Eye (tissue), 1 donor: ENCODE measurements around the gene FRMD8.

Experiments
- DNase-seq: peaks from one replicate; pipeline ENCODE4 v3.0.0-alpha.2; 2015

Gene FRMD8

DNA sequence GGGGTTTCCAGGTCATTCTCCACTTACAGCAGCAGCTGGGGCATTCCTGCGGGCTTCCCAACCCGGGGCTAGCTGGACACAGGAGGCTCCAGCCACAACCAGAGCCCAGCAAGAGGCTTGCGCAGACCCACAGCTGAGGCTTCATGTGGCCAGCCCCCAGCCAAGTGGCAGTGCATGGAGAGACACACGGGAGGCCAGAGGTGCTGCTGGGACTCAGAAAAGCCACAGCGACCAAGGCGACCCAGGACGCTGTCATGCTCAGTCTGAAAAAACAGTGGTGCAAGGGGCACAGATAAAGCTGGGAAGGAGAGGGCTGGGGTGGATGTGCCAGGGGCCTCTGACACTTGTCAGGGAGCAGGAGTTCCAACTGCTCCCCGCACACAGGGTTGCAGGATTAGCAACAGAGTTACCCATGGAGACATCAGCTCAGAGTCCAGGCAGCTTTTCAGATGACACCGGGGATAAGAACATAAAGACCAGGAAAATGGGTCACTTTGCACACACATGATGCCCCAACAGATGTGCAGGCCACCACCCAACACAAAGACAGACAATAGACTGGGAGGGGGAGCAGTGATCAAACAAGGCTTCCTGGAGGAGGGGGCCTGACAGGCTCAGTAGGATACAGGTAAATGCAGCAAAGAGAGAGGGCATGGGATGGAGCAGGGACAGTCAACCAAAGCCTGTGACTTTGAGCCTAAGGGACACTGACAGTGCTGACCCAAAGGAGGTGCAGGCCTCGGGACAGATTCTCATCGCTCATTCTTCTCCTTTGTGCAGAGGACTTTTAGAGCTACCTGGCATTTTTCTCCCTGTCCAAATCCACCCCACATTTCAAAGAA lies 29.3 kb downstream of the FRMD8 start:
- peak; percentile 29 for DNase-seq

DNA sequence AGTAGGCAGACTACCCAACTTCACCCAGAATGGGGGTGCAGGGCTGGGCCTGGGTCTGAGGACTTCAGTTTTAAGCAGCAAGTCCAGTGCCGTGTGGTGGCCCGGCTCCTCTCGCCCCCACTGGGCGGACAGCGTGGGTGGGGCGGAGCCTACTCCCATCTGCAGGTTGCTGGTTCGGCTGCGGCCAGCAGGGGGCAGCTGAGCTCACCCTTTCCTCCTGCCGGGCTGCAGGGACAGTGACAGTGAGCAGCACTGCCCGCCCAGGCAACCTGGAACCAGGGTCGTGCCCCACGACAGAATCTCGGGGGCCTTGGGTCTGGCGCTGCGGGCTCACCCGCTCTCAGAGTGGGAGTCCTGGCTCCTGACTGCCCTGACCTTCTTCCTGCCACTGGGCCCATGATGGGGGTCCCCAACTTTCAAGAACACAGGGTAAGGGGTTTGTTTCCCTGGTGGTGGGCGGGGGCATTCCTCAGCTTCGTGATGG lies 29.9 kb downstream of the FRMD8 start:
- peak; percentile 95 for DNase-seq

DNA sequence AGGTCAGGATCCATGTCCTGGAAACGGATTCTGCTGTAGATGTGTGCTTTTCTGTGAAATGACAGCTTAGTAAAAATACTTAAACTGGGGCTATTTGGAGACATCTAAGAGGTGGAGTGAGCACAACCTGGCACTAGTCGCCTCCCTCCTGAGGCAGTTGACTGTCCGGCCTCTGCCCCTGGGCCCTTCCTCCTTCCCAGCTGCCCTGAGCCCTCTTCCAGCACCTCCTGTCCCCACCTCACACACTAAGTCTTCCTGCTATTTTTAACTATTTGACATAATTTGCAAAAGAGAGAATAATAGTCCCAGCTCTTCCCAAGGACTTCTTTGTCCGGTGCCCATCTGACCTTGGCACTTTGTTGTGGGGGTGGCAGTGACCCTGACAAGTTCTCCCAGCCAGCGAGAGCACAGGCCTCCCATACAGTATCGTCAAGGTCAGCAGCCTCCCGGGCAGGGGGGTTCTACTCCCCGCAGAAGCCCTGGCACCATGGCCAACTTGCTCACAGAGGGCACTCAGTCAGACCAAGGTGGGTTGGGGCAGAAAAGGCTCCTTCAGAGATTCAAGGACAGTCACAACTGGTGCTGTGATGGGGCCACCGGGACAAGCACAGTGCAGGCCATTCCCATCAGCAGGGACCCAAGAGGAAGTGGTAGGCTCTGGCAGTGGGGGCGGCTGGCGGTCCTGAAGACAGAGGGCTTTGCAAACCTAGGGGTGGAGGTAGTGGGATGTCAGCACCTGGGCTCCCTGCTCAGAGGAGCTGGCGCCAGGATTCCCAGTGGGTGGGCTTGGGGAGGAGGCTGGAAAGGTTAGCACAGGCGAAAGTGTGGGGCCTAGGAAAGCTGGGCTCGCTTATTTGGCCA lies 30.6 kb downstream of the FRMD8 start:
- no peak for DNase-seq

DNA sequence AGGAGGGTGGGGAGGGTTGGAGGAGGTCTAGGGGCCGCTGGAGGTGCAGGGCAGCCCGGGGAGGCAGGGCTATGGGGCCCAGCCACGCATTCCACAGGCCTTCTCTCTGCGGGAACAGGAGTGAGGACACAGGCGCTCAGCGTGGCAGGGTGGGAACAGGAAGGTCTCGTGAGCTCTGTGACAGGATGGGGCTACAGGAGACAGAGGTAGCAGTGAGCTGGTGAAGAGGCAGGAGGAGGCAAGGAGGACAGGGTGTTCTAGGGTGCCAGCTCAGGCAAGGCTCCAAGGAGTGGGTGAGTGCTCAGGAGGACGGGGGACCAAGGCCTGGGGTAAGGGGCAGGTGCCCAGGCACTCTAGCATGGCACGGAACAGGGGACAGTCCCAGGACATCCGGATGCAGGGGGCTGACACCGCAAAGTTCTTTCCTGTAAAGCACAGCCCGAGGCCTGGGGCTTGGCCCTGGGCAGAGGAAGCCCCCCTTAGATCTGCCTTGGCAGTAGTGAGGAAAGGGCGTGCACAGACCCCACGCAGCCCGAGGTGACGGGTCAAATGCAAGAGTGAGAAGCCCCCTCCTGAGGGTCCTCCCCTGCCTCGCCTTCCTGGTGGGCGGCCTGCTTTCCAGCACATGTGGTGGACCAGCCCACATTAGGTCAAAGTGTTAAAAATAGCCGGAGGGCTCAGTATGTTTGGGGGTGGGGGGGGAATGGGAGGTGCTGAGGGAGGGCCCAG lies 31.4 kb downstream of the FRMD8 start:
- no peak for DNase-seq

DNA sequence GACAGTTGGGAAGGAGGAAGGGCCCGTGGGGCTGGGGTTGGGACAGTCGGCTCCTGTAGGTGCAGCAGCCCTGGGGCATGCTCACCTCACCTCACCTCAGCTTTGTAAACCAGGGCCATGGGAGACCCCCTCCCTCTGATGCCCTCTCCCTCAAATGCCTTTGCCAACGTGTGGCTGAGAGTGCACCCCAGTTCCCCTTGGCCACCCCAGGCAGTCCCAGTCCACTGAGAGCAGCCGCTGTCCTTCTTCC lies 31.9 kb downstream of the FRMD8 start:
- no peak for DNase-seq

DNA sequence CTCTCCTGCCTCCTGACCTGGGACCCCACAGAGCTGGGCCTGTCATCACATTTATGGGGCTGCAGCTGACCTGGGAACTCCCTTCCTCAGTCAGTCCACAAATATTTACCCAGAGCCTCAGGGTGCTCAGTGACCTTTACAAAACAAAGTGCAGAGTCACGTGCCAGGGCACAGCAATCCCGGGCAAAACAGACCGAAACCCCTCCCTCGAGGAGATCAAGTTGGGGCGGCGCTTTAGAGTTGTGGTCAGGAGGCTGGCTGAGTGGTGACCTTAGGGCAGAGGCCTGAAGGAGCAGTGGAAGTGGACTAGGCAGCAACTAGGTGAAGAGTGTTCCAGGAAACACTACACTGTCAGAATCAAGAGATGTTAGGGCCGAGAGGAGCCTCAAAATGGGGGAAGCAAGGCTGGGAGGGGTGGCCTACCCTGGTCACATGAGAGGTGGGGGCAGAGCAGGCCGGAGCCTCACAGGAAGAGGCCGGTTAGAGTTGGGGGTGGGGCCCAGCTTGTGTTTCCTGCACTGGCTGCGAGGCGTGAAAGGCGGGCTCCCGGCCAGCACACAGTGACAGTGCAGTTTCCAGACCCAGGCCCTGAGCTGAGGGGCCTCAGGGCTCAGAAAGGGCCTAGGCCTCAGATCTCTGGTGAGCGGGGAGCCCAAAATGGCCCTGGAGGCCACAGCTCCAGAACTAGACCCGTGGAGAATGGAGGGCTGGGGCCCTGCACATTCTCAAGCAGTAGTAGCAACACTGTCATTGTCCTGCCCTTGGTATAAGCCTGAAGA lies 32.4 kb downstream of the FRMD8 start:
- peak; percentile 94 for DNase-seq

DNA sequence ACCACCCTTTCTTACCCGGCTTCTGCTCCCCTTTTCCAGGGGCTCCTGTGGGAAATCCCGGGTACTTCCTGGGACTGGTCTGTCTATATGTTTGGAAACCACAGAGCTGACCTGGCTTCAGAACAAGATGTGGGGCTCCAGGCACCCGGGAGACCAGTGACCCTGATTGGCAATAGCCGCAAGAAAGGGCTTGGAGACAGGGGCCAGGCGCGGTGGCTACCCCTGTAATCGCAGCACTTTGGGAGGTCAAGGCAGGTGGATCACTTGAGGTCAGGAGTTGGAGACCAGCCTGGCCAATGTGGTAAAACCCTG lies 33.0 kb downstream of the FRMD8 start:
- no peak for DNase-seq

DNA sequence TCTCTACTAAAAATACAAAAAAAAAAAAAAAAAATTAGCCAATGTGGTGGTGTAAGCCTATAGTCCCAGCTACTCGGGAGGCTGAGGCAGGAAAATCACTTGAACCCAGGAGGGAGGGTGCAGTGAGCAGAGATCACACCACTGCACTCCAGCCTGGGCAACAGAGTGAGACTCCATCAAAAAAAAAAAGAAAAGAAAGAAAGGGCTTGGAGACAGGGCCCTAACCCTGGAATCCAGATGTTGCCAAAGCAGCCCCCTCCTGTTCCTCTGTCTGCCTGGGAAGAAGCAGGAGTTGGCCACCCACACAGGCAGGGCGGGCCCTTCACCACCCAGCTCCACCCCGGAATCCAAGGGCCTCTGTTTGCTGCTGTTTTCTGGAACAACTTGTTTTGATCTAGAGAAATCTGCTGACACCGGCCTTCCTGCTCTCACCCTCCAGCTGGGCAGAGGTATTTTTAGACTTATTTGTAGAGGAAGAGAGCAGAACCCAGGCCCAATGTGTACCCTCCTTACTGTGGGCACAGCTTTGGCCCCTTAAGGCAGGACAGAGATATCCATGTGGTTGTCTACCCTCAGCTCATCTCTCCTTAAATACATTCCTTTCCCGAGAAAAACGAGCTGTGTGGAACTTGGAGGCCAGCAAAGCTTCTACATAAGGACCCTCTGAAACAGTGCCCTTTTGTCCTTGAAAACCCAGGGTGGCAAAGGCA lies 33.5 kb downstream of the FRMD8 start:
- peak; percentile 71 for DNase-seq

DNA sequence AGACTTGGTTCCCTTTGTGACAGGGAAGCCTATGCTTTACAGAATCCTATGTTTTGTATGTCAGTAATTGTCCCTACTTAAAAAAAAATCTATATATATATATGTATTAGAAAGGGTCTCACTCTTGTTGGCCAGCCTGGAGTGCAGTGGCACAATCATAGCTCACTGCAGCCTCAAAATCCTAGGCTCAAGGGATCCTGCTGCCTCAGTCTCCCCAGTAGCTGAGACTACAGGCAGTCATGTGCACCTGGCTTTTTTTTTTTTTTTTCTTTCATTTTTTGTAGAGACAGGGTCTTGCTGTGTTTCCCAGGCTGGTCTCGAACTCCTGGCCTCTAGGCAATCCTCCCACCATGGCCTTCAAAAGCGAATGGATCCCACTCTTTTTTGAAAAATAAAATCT lies 34.1 kb downstream of the FRMD8 start:
- DNase-seq, result no peak

DNA sequence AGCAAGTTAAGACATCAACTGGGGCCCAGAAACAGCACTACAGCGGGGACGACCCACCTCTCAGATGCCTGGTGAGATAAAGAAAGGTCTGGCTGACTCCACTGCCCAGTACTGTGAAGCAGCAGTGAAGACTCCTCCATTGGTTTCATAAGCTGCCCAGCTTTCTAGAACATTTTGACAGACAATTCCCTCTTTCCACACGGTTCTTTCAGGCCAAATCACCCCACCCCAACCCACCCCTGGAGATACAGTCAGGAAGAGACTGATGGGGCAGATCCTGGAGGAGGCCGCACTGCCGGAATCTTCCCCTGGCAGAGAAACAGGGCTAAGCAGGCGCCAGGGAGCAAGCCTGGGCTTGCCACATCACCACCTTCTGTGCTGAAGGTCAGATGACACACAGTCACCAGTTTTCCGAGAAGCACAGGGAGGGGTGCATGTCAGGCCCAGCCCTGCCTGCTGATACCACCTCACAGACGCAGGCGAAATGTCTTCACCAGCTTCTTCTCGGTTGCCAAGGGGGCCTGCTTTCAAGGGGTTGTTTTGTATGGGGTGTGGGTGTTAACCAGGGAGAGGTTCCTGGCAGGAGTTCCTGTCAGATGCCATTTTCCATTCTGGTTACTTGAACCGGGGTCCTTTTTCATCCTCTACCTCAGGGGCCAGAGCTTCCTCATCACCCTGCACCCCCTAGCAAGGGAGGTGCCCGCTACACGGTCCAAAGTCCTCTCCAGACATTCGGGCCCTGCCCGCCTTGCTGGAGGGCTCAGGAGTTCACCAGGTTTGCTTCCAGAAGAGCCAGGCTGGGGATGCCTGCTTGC lies 34.7 kb downstream of the FRMD8 start:
- peak; percentile 77 for DNase-seq

DNA sequence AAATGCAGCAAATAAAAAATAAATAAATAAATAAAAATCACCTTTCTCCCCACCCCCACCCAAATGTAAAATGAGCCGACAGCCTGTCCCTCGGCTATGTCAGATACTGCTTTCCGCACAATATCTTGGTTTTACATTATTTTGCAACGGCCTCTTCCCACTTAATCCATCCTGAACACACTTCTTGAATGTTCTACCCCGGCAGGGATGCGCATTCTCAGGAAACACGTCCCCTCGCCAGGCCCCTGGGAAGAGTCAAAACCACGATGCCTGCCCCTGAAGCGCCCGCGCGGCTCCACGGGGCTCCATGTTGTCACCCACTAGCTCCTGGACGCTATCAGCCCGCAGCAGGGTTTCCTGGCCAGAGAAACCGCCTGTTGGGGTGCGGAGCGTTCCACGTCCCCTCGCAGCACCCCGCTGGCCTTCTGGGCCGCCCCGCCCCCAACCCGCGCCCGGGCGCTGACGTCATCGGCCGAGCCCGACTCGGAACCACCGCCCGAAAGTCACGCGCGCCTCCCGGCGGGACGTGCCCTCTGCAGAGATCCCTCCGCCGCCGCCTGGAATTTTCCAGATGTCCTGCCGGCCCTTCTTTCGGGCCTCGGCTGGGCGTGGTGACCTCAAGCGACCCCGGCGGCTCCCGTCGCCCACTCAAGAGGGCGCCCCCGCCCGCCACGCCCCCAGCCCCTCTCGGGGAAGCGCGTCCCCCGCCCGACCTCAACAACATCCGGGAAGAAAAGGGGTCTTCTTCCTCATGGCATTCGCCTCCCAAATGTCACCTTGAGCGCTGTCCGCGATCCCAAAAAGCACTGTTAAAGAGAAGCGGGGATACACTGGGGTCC lies 35.6 kb downstream of the FRMD8 start:
- DNase-seq, result peak; percentile 98

DNA sequence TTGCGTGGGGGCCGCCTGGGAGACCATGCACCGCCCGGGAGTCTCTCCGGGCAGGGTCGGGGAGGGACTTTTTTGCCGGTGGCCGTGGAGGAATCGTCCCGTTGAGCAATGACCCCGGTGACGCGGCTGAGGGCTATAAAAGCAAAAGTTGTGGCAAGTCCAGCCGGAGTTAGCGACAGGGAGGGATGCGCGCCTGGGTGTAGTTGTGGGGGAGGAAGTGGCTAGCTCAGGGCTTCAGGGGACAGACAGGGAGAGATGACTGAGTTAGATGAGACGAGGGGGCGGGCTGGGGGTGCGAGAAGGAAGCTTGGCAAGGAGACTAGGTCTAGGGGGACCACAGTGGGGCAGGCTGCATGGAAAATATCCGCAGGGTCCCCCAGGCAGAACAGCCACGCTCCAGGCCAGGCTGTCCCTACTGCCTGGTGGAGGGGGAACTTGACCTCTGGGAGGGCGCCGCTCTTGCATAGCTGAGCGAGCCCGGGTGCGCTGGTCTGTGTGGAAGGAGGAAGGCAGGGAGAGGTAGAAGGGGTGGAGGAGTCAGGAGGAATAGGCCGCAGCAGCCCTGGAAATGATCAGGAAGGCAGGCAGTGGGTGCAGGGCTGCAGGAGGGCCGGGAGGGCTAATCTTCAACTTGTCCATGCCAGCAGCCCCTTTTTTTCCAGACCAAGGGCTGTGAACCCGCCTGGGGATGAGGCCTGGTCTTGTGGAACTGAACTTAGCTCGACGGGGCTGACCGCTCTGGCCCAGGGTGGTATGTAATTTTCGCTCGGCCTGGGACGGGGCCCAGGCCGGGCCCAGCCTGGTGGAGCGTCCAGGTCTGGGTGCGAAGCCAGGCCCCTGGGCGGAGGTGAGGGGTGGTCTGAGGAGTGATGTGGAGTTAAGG lies 36.4 kb downstream of the FRMD8 start, which contains the start of gene NEAT1:
Gene NEAT1, plus strand, starts transcription at position 166 of the 883 bp plus-strand sequence.
- peak; percentile 97 for DNase-seq

DNA sequence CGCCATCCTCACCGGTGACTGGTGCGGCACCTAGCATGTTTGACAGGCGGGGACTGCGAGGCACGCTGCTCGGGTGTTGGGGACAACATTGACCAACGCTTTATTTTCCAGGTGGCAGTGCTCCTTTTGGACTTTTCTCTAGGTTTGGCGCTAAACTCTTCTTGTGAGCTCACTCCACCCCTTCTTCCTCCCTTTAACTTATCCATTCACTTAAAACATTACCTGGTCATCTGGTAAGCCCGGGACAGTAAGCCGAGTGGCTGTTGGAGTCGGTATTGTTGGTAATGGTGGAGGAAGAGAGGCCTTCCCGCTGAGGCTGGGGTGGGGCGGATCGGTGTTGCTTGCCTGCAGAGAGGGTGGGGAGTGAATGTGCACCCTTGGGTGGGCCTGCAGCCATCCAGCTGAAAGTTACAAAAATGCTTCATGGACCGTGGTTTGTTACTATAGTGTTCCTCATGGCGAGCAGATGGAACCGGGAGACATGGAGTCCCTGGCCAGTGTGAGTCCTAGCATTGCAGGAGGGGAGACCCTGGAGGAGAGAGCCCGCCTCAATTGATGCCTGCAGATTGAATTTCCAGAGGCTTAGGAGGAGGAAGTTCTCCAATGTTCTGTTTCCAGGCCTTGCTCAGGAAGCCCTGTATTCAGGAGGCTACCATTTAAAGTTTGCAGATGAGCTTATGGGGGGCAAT lies 37.2 kb downstream of the FRMD8 start:
- no peak for DNase-seq

DNA sequence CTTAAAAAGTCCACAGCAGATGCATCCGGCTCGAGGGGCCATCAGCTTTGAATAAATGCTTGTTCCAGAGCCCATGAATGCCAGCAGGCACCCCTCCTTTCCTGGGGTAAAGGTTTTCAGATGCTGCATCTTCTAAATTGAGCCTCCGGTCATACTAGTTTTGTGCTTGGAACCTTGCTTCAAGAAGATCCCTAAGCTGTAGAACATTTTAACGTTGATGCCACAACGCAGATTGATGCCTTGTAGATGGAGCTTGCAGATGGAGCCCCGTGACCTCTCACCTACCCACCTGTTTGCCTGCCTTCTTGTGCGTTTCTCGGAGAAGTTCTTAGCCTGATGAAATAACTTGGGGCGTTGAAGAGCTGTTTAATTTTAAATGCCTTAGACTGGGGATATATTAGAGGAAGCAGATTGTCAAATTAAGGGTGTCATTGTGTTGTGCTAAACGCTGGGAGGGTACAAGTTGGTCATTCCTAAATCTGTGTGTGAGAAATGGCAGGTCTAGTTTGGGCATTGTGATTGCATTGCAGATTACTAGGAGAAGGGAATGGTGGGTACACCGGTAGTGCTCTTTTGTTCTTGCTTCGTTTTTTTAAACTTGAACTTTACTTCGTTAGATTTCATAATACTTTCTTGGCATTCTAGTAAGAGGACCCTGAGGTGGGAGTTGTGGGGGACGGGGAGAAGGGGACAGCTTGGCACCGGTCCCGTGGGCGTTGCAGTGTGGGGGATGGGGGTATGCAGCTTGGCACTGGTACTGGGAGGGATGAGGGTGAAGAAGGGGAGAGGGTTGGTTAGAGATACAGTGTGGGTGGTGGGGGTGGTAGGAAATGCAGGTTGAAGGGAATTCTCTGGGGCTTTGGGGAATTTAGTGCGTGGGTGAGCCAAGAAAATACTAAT lies 38.0 kb downstream of the FRMD8 start:
- DNase-seq, result no peak

DNA sequence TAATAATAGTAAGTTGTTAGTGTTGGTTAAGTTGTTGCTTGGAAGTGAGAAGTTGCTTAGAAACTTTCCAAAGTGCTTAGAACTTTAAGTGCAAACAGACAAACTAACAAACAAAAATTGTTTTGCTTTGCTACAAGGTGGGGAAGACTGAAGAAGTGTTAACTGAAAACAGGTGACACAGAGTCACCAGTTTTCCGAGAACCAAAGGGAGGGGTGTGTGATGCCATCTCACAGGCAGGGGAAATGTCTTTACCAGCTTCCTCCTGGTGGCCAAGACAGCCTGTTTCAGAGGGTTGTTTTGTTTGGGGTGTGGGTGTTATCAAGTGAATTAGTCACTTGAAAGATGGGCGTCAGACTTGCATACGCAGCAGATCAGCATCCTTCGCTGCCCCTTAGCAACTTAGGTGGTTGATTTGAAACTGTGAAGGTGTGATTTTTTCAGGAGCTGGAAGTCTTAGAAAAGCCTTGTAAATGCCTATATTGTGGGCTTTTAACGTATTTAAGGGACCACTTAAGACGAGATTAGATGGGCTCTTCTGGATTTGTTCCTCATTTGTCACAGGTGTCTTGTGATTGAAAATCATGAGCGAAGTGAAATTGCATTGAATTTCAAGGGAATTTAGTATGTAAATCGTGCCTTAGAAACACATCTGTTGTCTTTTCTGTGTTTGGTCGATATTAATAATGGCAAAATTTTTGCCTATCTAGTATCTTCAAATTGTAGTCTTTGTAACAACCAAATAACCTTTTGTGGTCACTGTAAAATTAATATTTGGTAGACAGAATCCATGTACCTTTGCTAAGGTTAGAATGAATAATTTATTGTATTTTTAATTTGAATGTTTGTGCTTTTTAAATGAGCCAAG lies 38.9 kb downstream of the FRMD8 start:
- peak; percentile 66 for DNase-seq
